GM23338 (cell line): ENCODE results near the gene SIM1. TPM values are rescaled to one million over a fixed set of nuclear protein-coding genes. Genes with fewer than 3 reads are reported as not detected.

ENCODE experiments used
- ATAC-seq: fragments of 200-7000 bp; cut with Tn5 transposase; 3 replicates; pipeline ENCODE4 v1.9.1; 2020
- DNase-seq: peaks from one replicate; pipeline ENCODE4 v3.0.0-alpha.2; 2015; ENCODE audit warnings: low spot score
- H2AFZ ChIP-seq: fragments of 200-600 bp; sonication (generic); 2 replicates; pipeline ENCODE4 v1.8.0; 2016; ENCODE audit warnings: antibody characterized with exemption, mild to moderate bottlenecking, moderate library complexity
- H3F3A ChIP-seq: fragments of 200-600 bp; sonication (generic); replicated peaks from 2 replicates; pipeline ENCODE4 v1.8.0; 2017; ENCODE audit warnings: antibody characterized with exemption, mixed run types, low read depth
- H3K27ac ChIP-seq: fragments of 200-600 bp; sonication (generic); 2 replicates; pipeline ENCODE4 v1.6.1; 2016; ENCODE audit warnings: low read depth
- H3K27me3 ChIP-seq: fragments of 200-600 bp; sonication (generic); 2 replicates; pipeline ENCODE4 v1.8.0; 2016; ENCODE audit warnings: mild to moderate bottlenecking, mixed run types, moderate library complexity; ENCODE audit not compliant: insufficient read depth
- H3K36me3 ChIP-seq: fragments of 200-600 bp; sonication (generic); 2 replicates; pipeline ENCODE4 v1.8.0; 2016; ENCODE audit warnings: mild to moderate bottlenecking; ENCODE audit not compliant: insufficient read depth
- H3K4me1 ChIP-seq: fragments of 200-600 bp; sonication (generic); 2 replicates; pipeline ENCODE4 v1.8.0; 2016; ENCODE audit warnings: mild to moderate bottlenecking, moderate library complexity; ENCODE audit not compliant: insufficient read depth
- H3K4me2 ChIP-seq: fragments of 200-600 bp; sonication (generic); 2 replicates; pipeline ENCODE4 v1.7.1; 2017; ENCODE audit warnings: mixed run types
- H3K4me3 ChIP-seq: fragments of 200-600 bp; sonication (generic); 2 replicates; pipeline ENCODE4 v1.6.1; 2016; ENCODE audit warnings: mixed run types
- H3K79me2 ChIP-seq: fragments of 200-600 bp; sonication (generic); replicated peaks from 2 replicates; pipeline ENCODE4 v1.8.0; 2017; ENCODE audit warnings: mild to moderate bottlenecking; ENCODE audit not compliant: insufficient read depth
- H3K9me2 ChIP-seq: fragments of 200-600 bp; sonication (generic); 2 replicates; pipeline ENCODE4 v1.8.0; 2017; ENCODE audit not compliant: insufficient read depth
- H4K20me1 ChIP-seq: fragments of 200-600 bp; sonication (generic); replicated peaks from 2 replicates; pipeline ENCODE4 v1.8.0; 2017; ENCODE audit warnings: mild to moderate bottlenecking; ENCODE audit not compliant: insufficient read depth
- H3K27ac Mint-ChIP-seq: 2 replicates; pipeline ENCODE4 v1.8.0; 2020; ENCODE audit warnings: inconsistent platforms, mild to moderate bottlenecking, moderate library complexity, mixed read lengths
- H3K27me3 Mint-ChIP-seq: 3 replicates; pipeline ENCODE4 v1.8.0; 2022; ENCODE audit warnings: low read depth, mild to moderate bottlenecking, moderate library complexity, mixed read lengths, inconsistent platforms; ENCODE audit not compliant: insufficient read depth, poor library complexity
- H3K36me3 Mint-ChIP-seq: 3 replicates; pipeline ENCODE4 v1.8.0; 2021; ENCODE audit warnings: low read depth, mild to moderate bottlenecking, inconsistent platforms, moderate library complexity, mixed read lengths
- H3K4me1 Mint-ChIP-seq: 3 replicates; pipeline ENCODE4 v1.8.0; 2020; ENCODE audit warnings: mild to moderate bottlenecking, inconsistent platforms, mixed read lengths
- H3K4me3 Mint-ChIP-seq: 3 replicates; pipeline ENCODE4 v1.8.0; 2021; ENCODE audit warnings: moderate library complexity, mild to moderate bottlenecking, inconsistent platforms, mixed read lengths
- H3K9me3 Mint-ChIP-seq: 3 replicates; pipeline ENCODE4 v1.8.0; 2020; ENCODE audit warnings: moderate library complexity, mild to moderate bottlenecking, inconsistent platforms, mixed read lengths
- EZH2 ChIP-seq: fragments of 200-600 bp; sonication (generic); IDR thresholded peaks from one replicate; pipeline ENCODE4 v1.8.0; 2017; ENCODE audit warnings: antibody characterized with exemption, mild to moderate bottlenecking, low read depth; ENCODE audit not compliant: unreplicated experiment
- EZH2phosphoT487 ChIP-seq: fragments of 200-600 bp; sonication (generic); IDR thresholded peaks from one replicate; pipeline ENCODE4 v1.8.1; 2018; ENCODE audit warnings: antibody characterized with exemption; ENCODE audit not compliant: unreplicated experiment
- JUNB ChIP-seq: IDR thresholded peaks from one replicate; pipeline ENCODE4 v1.6.1; 2016; ENCODE audit warnings: antibody characterized with exemption; ENCODE audit not compliant: unreplicated experiment
- POLR2AphosphoS5 ChIP-seq: IDR thresholded peaks from 2 replicates; pipeline ENCODE4 v1.6.1; 2016; ENCODE audit warnings: antibody characterized with exemption, low read depth
- STAT1 ChIP-seq: IDR thresholded peaks from one replicate; pipeline ENCODE4 v1.6.1; 2016; ENCODE audit warnings: antibody characterized with exemption; ENCODE audit not compliant: unreplicated experiment
- ZNF114 ChIP-seq: fragments of 250-450 bp; sonication (Bioruptor Pico); IDR thresholded peaks from 2 replicates; pipeline ENCODE4 v1.5.0; 2020; ENCODE audit warnings: mild to moderate bottlenecking, moderate library complexity
- ZNF331 ChIP-seq: fragments of 250-450 bp; sonication (Bioruptor Pico); IDR thresholded peaks from 2 replicates; pipeline ENCODE4 v1.5.0; 2020; ENCODE audit warnings: low read depth, mild to moderate bottlenecking, moderate library complexity
- polyA plus RNA-seq: library from polyadenylated mRNA; unstranded; fragments of >200 nt; fragmentation: Nextera tagmentation; extraction: Ambion mirVana; gene quantifications from 2 replicates; pipeline ENCODE4 v1.2.1, GENCODE V29; 2016
- total RNA-seq: library from RNA; depleted of rRNA; stranded (reverse); fragments of >200 nt; shearing (Covaris generic); gene quantifications from 2 replicates; pipeline ENCODE4 v1.2.3, GENCODE V29; 2014
- TF ChIP-seq, protein P1 (sequence below): IDR thresholded peaks from 2 replicates; pipeline ENCODE4 v1.6.1; 2016; ENCODE audit warnings: antibody characterized with exemption
- TF ChIP-seq, protein P2 (sequence below), 2 experiments: fragments of 200-600 bp in 1 of 2; sonication (generic) in 1 of 2; conservative IDR thresholded peaks; 2 replicates each; pipeline versions ENCODE4 v1.5.1 to v1.6.1; 2016 to 2017; ENCODE audit warnings: antibody characterized with exemption in 2 of 2, low read depth in 2 of 2, mild to moderate bottlenecking in 2 of 2, moderate library complexity in 1 of 2
- TF ChIP-seq, protein P3 (sequence below): IDR thresholded peaks from one replicate; pipeline ENCODE4 v1.6.1; 2018; ENCODE audit warnings: antibody characterized with exemption; ENCODE audit not compliant: unreplicated experiment

SIM1 gene
- total and polyA plus RNA-seq, 2 experiments from 2014 or later, result 0.42 to 0.49 TPM

DNA sequence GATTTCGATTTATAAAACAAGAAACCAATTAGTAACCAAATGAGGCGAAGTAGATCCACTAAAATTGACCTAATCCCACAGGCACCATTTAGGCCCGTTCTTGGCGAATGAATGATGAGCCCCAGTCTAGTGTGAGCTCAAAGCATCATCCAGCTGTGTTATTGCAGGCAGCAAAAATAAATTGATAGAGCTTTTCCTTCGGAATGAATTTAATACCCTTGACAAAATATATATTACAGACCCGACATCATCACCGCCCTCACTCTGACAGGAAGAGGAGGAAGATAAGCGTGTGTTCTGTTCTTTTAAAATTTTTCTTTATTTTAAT is 7.8 kb downstream of the SIM1 start:
- Histone ChIP-seq H2AFZ (no peak overlapping the region; the same call in 1 of the 2 replicates), H3F3A (peaks cover 17% of the 10 kb centered on the region; the same call in 1 of the 2 replicates), H3K4me2 (peak overlapping the region; percentile 89), H3K27ac (no peak overlapping the region), H3K4me3 (peak overlapping the region; percentile 55), H3K27me3 (peaks cover 100% of the 10 kb centered on the region), H4K20me1 (peaks cover 28% of the 10 kb centered on the region), H3K79me2 (no peaks in the 10 kb centered on the region), H3K9me2 (no peaks in the 10 kb centered on the region), H3K36me3 (no peaks in the 10 kb centered on the region), H3K4me1 (peaks cover 68% of the 10 kb centered on the region)
- H3K9me3 Mint-ChIP-seq, result no peaks in the 10 kb centered on the region; the same call in 2 of the 3 replicates
- H3K27ac Mint-ChIP-seq, result no peak overlapping the region
- ATAC-seq, result no peak
- TF ChIP-seq EZH2 (peak; percentile 70), POLR2AphosphoS5 (no peak), STAT1 (no peak)
- TF ChIP-seq, protein P1, sequence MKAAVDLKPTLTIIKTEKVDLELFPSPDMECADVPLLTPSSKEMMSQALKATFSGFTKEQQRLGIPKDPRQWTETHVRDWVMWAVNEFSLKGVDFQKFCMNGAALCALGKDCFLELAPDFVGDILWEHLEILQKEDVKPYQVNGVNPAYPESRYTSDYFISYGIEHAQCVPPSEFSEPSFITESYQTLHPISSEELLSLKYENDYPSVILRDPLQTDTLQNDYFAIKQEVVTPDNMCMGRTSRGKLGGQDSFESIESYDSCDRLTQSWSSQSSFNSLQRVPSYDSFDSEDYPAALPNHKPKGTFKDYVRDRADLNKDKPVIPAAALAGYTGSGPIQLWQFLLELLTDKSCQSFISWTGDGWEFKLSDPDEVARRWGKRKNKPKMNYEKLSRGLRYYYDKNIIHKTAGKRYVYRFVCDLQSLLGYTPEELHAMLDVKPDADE, result no peak
- H3K36me3 Mint-ChIP-seq, result no peaks in the 10 kb centered on the region
- peak overlapping the region; percentile 64; the same call in 2 of the 3 replicates for H3K4me3 Mint-ChIP-seq
- no peak for DNase-seq
- H3K27me3 Mint-ChIP-seq, result peaks cover 15% of the 10 kb centered on the region
- peaks cover 59% of the 10 kb centered on the region for H3K4me1 Mint-ChIP-seq

DNA sequence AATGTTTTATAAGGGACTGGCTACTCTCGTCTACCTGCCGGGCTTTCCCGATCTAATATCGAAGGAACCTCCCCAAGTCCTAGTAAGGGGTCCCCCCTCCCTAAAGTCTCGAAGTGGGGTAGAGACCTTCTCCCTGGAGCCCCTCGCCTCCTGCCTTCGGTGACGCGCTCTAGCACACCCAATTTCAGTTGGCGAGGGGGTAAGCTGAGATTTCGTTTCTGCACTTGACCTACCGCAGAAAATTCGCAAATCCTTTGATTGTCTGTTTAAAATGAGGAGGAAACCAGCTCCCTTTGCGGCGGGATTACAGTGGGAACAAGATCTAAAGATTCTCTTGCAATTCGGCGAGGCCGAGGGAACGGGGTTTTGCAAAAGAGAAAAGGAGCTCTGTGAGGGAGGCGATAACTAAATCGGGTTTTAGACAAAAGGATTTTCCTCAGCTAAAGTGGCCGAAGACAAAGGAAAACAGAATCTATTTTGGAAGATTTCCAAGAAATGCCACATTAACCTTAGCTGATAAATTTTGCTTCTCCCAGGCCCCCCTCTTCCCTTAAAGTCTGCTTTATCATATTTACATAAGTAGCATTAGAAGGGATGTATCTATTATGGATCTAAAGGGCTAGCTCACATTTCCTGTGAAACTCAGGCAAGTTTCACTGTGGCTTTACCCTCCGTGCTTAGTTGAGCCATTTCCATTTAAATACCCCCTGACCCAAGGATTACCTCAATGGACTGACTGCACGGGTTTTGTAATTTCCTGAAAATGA is 8.4 kb downstream of the SIM1 start:
- no peaks in the 10 kb centered on the region for H3K36me3 ChIP-seq
- peak overlapping the region; percentile 87 for H2AFZ ChIP-seq
- Mint-ChIP-seq H3K36me3 (no peaks in the 10 kb centered on the region), H3K27ac (no peak overlapping the region), H3K4me3 (peak overlapping the region; percentile 64), H3K27me3 (peaks cover 10% of the 10 kb centered on the region), H3K9me3 (no peaks in the 10 kb centered on the region; the same call in 2 of the 3 replicates), H3K4me1 (peaks cover 57% of the 10 kb centered on the region)
- no peaks in the 10 kb centered on the region for H3K79me2 ChIP-seq
- DNase-seq (peak; percentile 46), ATAC-seq (no peak; the same call in 1 of the 3 replicates)
- H3K9me2 ChIP-seq, result no peaks in the 10 kb centered on the region
- H3K27ac ChIP-seq, result no peak overlapping the region
- H3K4me1 ChIP-seq, result peaks cover 63% of the 10 kb centered on the region
- peak overlapping the region; percentile 89 for H3K4me2 ChIP-seq
- H3K27me3 ChIP-seq, result peaks cover 100% of the 10 kb centered on the region
- peak overlapping the region; percentile 55 for H3K4me3 ChIP-seq
- H3F3A ChIP-seq, result peaks cover 14% of the 10 kb centered on the region; the same call in 1 of the 2 replicates
- H4K20me1 ChIP-seq, result peaks cover 22% of the 10 kb centered on the region
- TF ChIP-seq ZNF114 (CRISPR knock-in tag) (no peak), ZNF331 (CRISPR knock-in tag) (no peak), STAT1 (no peak), EZH2phosphoT487 (peak; percentile 47), JUNB (no peak), EZH2 (peak; percentile 92)
- TF ChIP-seq, protein P1, result no peak
- TF ChIP-seq, protein P2, sequence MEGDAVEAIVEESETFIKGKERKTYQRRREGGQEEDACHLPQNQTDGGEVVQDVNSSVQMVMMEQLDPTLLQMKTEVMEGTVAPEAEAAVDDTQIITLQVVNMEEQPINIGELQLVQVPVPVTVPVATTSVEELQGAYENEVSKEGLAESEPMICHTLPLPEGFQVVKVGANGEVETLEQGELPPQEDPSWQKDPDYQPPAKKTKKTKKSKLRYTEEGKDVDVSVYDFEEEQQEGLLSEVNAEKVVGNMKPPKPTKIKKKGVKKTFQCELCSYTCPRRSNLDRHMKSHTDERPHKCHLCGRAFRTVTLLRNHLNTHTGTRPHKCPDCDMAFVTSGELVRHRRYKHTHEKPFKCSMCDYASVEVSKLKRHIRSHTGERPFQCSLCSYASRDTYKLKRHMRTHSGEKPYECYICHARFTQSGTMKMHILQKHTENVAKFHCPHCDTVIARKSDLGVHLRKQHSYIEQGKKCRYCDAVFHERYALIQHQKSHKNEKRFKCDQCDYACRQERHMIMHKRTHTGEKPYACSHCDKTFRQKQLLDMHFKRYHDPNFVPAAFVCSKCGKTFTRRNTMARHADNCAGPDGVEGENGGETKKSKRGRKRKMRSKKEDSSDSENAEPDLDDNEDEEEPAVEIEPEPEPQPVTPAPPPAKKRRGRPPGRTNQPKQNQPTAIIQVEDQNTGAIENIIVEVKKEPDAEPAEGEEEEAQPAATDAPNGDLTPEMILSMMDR (conservative IDR thresholded peaks at IDR 0.05; ENCODE audit: low read depth in 2 of 2), result no peak
- TF ChIP-seq, protein P3, sequence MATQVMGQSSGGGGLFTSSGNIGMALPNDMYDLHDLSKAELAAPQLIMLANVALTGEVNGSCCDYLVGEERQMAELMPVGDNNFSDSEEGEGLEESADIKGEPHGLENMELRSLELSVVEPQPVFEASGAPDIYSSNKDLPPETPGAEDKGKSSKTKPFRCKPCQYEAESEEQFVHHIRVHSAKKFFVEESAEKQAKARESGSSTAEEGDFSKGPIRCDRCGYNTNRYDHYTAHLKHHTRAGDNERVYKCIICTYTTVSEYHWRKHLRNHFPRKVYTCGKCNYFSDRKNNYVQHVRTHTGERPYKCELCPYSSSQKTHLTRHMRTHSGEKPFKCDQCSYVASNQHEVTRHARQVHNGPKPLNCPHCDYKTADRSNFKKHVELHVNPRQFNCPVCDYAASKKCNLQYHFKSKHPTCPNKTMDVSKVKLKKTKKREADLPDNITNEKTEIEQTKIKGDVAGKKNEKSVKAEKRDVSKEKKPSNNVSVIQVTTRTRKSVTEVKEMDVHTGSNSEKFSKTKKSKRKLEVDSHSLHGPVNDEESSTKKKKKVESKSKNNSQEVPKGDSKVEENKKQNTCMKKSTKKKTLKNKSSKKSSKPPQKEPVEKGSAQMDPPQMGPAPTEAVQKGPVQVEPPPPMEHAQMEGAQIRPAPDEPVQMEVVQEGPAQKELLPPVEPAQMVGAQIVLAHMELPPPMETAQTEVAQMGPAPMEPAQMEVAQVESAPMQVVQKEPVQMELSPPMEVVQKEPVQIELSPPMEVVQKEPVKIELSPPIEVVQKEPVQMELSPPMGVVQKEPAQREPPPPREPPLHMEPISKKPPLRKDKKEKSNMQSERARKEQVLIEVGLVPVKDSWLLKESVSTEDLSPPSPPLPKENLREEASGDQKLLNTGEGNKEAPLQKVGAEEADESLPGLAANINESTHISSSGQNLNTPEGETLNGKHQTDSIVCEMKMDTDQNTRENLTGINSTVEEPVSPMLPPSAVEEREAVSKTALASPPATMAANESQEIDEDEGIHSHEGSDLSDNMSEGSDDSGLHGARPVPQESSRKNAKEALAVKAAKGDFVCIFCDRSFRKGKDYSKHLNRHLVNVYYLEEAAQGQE, result no peak
